Renal cortex interstitium (tissue), 15 donors: ENCODE measurements around the gene RETREG1. TPM values are rescaled to one million over a fixed set of nuclear protein-coding genes. Genes with fewer than 3 reads are reported as not detected.
A peak's percentile ranks its signal among the peaks of the same experiment; 100 is the strongest.
"Not testable (repeated sequence)": the region's sequence is repeated elsewhere in the genome, so short reads cannot be mapped to it uniquely, and the experiment has no call there.

Experiments
- DNase-seq, 11 donors: peaks; one replicate each; pipeline ENCODE4 v3.0.0-alpha.2; 2013; ENCODE audit warnings: low read depth in 9 of 11, low spot score in 4 of 11; ENCODE audit errors: extremely low read depth in 1 of 11
- long read RNA-seq, 16 experiments: transcript quantifications; one replicate each; lab custom pipeline, GENCODE V29; 2026
- polyA plus RNA-seq, 3 donors: library from polyadenylated mRNA; unstranded; fragments of 120-200 nt; gene quantifications; one replicate each; pipeline ENCODE4 v1.2.1, GENCODE V29; 2013; ENCODE audit not compliant: insufficient read length in 3 of 3

The RETREG1 gene, protein sequence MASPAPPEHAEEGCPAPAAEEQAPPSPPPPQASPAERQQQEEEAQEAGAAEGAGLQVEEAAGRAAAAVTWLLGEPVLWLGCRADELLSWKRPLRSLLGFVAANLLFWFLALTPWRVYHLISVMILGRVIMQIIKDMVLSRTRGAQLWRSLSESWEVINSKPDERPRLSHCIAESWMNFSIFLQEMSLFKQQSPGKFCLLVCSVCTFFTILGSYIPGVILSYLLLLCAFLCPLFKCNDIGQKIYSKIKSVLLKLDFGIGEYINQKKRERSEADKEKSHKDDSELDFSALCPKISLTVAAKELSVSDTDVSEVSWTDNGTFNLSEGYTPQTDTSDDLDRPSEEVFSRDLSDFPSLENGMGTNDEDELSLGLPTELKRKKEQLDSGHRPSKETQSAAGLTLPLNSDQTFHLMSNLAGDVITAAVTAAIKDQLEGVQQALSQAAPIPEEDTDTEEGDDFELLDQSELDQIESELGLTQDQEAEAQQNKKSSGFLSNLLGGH
- polyA plus RNA-seq, result 10 to 100 TPM; 33.4 to 50.5 (median 39.0) TPM
- long read RNA-seq, donor 1, transcript RETREG1-201 (9 exons, 3,268 nt), result major isoform, 15 of 19 reads
- long read RNA-seq, donor 1, partial matches to known transcripts, result 0 of 19 reads
- long read RNA-seq, donor 1, other reads (novel, unspliced or antisense), result 0 of 19 reads
- long read RNA-seq, donor 2, transcript RETREG1-201 (9 exons, 3,268 nt), result major isoform, 7 of 13 reads
- long read RNA-seq, donor 2, partial matches to known transcripts, result 5 of 13 reads
- long read RNA-seq, donor 2, other reads (novel, unspliced or antisense), result 0 of 13 reads
- long read RNA-seq, donor 3, transcript RETREG1-201 (9 exons, 3,268 nt), result major isoform, 29 of 31 reads
- long read RNA-seq, donor 3, partial matches to known transcripts, result 0 of 31 reads
- long read RNA-seq, donor 3, other reads (novel, unspliced or antisense), result 0 of 31 reads
- long read RNA-seq, donor 4, transcript RETREG1-201 (9 exons, 3,268 nt), result major isoform, 21 of 22 reads
- long read RNA-seq, donor 4, partial matches to known transcripts, result 0 of 22 reads
- long read RNA-seq, donor 4, other reads (novel, unspliced or antisense), result 0 of 22 reads
- long read RNA-seq, donor 5, result 0 reads
- long read RNA-seq, donor 6, transcript RETREG1-201 (9 exons, 3,268 nt), result major isoform, 7 of 13 reads
- long read RNA-seq, donor 6, partial matches to known transcripts, result 6 of 13 reads
- long read RNA-seq, donor 6, other reads (novel, unspliced or antisense), result 0 of 13 reads
- long read RNA-seq, donor 7, transcript RETREG1-201 (9 exons, 3,268 nt), result major isoform, 19 of 28 reads
- long read RNA-seq, donor 7, partial matches to known transcripts, result 8 of 28 reads
- long read RNA-seq, donor 7, other reads (novel, unspliced or antisense), result 0 of 28 reads
- long read RNA-seq, donor 8, result 0 reads
- long read RNA-seq, donor 9, transcript RETREG1-201 (9 exons, 3,268 nt), result major isoform, 21 of 29 reads
- long read RNA-seq, donor 9, partial matches to known transcripts, result 8 of 29 reads
- long read RNA-seq, donor 9, other reads (novel, unspliced or antisense), result 0 of 29 reads
- long read RNA-seq, donor 10, transcript RETREG1-201 (9 exons, 3,268 nt), result major isoform, 15 of 20 reads
- long read RNA-seq, donor 10, partial matches to known transcripts, result 5 of 20 reads
- long read RNA-seq, donor 10, other reads (novel, unspliced or antisense), result 0 of 20 reads
- long read RNA-seq, donor 11, transcript RETREG1-201 (9 exons, 3,268 nt), result major isoform, 27 of 28 reads
- long read RNA-seq, donor 11, partial matches to known transcripts, result 0 of 28 reads
- long read RNA-seq, donor 11, other reads (novel, unspliced or antisense), result 0 of 28 reads
- long read RNA-seq, donor 12, transcript RETREG1-201 (9 exons, 3,268 nt), result major isoform, 8 of 8 reads
- long read RNA-seq, donor 12, partial matches to known transcripts, result 0 of 8 reads
- long read RNA-seq, donor 12, other reads (novel, unspliced or antisense), result 0 of 8 reads
- long read RNA-seq, donor 13, result 0 reads
- long read RNA-seq, donor 14, transcript RETREG1-201 (9 exons, 3,268 nt), result major isoform, 20 of 33 reads
- long read RNA-seq, donor 14, partial matches to known transcripts, result 12 of 33 reads
- long read RNA-seq, donor 14, other reads (novel, unspliced or antisense), result 0 of 33 reads
- long read RNA-seq, donor 15, transcript RETREG1-201 (9 exons, 3,268 nt), result major isoform, 5 of 7 reads
- long read RNA-seq, donor 15, partial matches to known transcripts, result 0 of 7 reads
- long read RNA-seq, donor 15, other reads (novel, unspliced or antisense), result 0 of 7 reads
- long read RNA-seq, donor 16, transcript RETREG1-201 (9 exons, 3,268 nt), result major isoform, 67 of 91 reads
- long read RNA-seq, donor 16, partial matches to known transcripts, result 23 of 91 reads
- long read RNA-seq, donor 16, other reads (novel, unspliced or antisense), result 0 of 91 reads

DNA sequence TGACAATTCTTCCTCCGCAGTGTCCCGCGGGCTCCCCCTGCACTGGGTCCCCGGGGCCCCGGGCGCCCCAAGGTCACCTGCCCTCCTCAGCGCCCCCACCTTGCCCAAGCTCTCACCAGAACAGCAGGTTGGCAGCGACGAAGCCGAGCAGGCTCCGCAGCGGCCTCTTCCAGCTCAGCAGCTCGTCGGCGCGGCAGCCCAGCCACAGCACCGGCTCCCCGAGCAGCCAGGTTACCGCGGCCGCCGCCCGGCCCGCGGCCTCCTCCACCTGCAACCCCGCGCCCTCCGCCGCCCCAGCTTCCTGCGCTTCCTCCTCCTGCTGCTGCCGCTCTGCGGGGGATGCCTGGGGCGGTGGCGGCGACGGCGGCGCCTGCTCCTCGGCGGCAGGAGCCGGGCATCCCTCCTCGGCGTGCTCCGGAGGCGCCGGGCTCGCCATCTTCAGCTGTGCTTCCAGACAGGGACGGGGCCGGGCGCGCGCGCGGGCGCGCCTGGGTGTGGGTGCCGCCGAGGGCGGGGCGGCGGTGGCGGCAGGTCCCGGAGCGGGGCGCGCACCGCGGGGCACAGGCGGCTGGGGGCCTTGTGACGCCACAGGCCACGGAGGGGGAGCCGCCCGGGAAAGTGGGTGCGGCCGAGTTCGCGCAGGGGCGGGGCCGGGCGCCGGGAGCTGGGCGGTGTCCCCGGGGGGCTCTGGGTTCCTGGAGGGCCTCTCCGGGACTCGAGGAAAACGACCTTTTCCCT, at the start of gene RETREG1:
Gene RETREG1, minus strand, starts transcription at position 462 of the 738 bp plus-strand sequence. Its CDS starts 26 bp downstream, at position 436.
- peak in 2 of 11 donors; percentile 33 to 35 for DNase-seq

DNA sequence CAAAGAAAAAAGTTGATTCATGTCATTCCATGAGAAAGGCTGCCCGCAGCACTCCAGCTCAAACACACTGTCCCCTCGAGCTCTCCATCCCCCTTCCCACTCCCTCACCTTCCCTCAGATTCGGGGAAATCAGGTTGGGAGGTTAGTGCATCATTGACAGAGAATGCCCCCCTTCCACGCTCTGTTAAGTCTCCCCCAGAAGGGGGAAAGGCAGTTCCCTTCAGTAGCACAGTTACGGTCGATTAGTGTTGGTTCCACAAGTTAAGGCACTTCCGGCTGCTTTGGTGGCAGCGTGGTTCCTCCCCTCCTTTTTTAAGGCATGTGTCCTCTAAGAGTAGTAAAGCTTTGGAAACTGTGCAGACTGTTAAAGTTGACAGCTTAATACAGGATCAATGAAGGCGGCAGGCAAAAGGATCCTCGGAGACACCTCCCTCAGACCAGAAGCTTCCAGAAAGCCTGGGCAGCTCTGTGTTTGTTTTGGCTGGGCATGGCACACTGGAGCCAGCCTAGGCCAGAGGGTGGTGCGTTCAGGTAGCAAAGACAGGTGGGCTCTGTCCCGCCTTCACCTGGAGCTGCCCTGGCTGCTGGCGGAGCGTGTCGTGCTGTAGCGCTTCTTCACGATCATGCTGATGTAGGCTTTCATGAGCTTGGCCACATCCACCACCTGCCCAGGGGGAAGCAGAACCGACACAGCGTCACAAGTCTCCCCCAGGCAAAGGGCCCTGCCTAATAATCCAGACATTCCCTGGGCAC, 49.5 kb upstream of the RETREG1 start:
- DNase-seq, result peak in 2 of 11 donors; percentile 38 to 57

DNA sequence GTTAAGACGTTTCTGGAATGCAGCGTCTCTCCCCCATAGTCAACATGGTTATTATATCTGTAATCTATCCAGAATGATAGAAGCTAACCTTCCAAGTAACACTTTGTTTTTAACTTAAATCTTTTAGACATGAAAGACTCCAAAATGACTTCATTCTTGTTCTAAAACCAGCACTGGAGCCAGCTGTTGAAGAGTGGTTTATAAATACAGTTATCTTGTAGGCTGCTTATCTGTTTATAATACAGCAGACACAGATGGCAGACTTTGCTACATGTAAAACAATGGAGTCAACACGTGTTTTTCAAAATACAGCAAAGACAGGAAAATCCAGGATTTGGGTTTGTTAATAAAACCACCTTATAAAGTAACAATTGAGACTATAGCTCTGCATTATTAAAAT, 48.8 kb upstream of the RETREG1 start:
- no peak for DNase-seq

DNA sequence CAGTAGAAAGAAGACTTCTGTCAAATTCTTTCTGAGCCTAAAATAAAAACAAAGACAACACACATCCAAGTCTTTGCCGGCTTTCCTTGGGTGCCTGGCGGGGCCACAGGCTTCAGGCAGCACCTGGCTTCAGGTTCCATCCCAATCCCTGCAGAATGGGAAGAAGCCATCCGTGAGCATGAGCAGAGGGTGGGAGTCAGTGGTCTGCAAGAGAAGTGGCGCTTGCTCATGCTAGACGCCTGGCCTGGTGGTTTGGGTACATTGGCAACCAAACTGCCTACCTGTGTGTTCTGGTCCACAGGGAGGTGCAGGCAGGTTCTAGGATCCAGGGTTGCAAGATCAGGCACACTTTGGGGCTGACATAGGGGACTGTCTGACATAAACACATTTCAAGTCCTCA, 47.6 kb upstream of the RETREG1 start:
- DNase-seq, result no peak

DNA sequence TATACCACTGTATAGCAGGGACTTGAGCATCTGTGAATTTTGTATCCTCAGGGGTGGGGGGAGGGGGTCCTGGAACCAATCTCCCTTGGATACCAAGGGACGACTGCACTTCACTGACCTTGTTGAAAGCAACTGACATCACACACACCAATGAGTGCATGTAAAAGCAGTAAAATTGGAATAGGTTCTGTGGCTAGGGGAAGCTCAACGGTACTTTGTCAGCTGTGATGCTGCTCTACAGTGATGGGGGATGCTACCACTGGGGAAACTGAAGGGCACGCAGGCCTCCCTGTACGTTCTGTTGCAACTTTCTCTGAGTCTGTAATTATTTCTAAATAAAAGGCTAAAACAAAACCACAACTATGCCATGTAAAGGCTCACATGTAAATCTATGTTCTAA, 47.0 kb upstream of the RETREG1 start:
- no peak for DNase-seq

DNA sequence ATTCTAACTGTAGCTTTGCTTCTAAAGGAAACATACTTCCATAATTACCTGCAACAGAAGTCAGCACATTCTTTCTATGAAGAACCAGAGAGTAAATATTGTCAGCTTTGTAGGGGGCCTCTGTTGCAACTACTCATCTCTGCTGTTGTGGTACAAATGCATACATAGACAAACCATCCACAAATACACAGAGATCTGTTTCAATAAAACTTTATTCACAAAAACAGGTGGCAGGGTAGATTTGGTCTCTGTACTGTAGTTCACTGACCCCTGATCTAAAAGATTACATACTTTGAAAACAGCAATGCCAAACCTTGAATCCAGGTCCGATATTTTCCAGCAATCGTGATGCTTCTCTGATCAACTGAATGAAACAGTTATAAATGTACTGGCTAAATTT, 44.9 kb upstream of the RETREG1 start:
- no peak for DNase-seq

DNA sequence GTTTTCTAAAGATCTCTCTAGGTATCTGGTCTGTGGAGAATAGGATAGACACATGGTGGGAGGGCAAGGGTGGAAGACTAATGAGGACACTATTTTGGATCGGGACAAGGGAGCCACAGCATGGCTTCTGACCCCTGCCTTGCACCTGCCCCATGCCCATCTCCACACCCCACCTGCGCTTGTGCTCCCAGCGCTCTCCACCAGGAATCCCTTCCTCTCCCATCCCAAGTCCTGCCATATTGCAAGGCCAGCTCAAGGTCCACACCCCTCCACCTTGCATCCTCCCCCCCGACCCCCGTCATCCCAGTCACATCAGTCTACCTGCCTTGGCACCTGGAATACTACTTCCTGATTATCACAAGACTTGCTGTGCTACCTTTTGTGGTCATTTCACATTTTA, 44.2 kb upstream of the RETREG1 start:
- DNase-seq, result no peak

DNA sequence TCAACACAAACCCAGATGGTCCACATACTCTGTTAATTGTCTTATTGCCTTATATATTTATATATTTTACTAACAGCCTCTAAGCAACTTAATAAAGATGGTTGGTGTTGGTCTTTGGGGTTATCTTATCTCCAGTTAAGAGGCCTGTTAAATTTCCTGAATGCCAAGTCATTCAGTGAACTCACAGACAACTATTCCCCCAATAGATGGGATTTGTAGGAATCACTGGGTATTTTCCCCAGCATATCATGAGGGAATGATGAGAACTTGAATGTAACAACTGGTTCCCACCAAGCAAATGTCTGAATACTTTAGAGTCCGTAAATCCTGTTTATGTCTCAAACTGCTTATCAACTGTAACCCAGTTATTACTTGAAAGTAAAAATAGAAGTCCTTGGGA, 42.7 kb upstream of the RETREG1 start:
- DNase-seq, result no peak

DNA sequence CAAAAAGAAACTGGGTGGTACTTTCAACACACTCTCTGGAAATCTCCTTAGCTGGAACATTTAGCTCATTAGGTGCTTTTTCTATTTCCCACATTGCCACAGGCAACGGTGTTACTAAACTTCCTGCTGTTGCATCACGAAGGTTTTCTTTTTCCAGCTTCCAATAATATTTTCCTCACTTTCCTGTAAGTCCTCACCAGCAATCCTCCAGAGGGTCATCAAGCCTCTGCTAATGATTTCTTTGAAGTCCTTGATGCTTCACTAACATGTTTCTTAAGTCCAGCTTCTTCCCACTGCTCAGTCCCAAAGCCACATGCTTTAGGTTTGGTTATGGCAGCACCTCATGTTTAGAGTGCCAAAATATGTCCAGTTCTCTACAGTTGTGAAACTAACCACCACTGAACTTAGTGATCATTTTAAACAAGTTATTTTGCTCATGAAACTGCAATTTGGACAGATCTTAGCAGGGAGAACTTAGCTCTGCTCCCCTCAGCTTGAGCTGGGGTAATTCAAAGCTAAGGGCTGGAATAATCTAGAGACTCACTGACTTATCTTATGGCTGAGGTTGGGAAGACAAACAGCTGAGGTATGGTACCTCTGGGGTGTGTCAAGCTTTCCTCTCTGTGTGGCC, 39.9 kb upstream of the RETREG1 start:
- no peak for DNase-seq

DNA sequence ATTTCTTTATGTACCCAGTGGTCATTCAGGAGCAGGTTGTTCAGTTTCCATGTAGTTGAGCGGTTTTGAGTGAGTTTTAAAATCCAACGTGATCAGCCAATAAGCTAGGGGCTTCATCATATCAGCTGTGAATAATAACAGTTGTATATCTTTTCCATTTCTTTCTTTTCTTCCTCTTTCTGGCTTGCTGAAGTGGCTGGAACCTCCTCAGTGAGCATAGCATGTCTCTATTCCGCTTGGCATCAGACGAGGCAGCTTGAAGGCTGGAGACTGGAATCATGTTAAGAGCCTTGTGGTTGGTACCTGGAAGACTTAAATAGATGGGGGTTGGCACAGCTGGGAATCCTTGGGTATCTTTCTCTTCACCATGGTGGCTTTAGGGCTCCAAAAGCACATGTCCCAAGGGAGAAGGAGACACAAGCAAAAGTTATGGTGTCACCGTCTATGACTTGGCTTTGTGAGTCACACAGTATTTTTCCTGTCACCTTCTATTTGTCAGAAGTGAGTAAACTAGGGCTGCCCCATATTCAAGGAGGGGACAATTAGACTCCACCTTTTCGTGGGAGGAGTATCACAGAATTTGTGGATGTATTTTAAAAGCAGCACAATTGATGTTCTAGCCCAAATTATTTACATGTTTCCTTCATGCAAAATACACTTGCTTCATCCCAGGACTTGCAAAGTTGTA, 38.0 kb upstream of the RETREG1 start:
- DNase-seq, result no peak

DNA sequence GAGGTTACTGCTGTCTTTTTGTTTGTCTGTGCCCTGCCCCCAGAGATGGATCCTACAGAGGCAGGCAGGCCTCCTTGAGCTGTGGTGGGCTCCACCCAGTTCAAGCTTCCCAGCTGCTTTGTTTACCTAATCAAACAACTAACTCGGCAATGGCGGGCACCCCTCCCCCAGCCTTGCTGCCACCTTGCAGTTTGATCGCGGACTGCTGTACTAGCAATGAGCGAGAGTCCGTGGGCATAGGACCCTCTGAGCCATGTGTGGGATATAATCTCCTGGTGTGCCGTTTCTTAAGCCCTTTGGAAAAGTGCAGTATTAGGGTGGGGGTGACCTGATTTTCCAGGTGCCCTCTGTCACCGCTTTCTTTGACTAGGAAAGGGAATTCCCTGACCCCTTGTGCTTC, 31.9 kb upstream of the RETREG1 start:
- not testable (repeated sequence) for DNase-seq

DNA sequence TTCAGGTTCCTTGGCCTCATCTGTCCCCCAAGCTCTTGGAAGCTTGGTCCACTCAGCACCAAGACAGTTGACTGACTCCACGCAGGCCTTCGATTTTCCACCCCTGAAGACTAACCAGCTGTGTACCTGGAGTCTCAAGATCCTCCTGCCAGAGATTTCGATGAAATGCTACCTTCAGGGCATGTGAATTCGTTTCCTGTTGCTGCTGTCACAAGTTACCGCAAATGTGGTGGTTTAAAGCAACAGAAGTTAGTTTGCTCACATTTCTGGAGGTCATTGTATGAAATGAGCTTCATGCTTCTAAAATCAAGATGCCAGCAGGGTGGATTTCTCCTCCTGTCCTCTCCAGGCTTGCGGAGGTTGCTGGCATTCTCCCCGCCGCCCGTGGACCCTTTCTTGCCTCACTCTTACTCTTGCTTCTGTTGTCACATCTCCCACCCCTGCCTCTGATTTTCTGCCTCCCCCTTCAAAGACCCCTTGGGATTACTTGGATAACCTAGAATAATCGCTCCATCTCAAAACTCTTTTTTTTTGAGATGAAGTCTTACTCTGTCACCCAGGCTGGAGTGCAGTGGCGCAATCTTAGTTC, 27.6 kb upstream of the RETREG1 start:
- no peak for DNase-seq

DNA sequence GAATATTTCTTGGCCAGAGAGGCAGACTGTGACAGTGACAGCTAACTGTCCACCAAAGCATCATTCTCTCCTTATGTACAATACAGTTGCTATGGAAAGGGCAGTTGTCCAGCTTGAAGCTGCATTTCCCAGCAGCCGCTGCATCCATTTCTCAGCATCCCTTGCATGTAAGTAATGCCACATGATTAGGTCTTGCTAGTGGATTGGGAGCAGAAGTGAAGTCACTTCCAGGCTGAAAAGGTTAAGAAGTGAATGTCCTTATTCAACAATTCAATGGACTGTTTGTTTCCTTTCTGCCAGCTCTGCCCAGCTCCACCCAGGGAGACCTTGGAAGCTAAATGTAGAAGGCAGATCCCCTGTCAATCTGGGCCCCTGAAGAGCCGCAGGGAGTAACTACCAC, 26.1 kb upstream of the RETREG1 start:
- DNase-seq, result no peak

DNA sequence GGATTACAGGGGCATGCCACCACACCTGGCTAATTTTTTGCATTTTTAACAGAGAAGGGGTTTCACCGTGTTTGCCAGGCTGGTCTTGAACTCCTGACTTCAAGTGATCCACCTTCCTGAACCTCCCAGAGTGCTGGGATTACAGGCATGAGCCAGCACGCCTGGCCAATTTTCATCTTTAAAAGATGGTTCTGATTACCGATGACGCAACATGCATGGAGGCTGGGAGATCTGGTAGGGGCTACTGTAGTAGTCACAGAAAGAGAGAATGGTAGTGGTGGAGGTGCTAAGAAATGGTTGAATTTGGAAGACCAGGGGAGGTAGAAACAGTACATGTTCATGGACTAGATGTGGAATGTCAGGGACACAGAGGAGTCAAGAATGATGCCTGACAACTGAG, 22.4 kb upstream of the RETREG1 start:
- no peak for DNase-seq
